Activated gamma-delta T cell treated with anti-CD3 and anti-CD28 coated beads, Interleukin-2, amount 50 U/mL, for 16 hours (primary cell): ENCODE data around the gene LRRC40.

ENCODE experiments used
- DNase-seq: peaks from one replicate; pipeline ENCODE4 v3.0.0-alpha.2; 2020; ENCODE audit warnings: low read depth

Gene LRRC40

DNA sequence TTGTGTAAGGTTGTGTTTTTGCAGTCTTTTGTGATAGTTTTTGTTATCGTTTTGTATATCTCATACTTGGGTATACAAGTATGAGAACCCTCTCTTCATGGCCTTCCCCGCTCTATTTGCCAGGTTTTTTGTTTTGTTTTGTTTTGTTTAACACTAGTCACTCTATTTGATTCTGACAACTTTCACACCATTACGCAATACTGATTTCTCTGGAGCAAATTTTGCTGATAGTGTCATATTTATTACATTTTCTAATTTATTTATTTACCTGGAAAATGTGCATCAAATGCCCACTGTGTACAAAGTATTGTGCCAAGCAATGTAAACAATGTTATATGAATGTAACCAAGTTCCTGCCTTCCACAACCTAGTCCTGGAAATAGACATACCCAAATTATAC lies 90.1 kb downstream of the LRRC40 start:
- DNase-seq, result no peak

DNA sequence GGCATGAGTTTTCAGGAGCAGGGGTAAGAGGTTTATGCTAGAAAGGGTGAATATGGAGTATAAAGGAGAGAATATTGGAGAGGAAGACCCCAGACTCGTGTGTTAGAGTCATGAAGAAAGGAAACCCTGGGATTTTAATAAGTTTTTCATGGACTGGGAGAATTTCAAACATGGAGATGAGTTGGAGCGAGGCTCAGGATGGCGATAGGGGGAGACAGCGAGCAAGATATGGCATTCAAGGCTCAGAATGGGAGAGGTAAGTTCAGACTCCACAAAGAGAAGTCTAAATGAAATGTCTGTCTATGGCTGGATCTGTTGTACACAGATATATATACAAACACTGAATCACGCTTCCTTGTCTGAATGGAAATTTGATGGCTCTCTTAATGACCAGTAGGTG lies 92.5 kb downstream of the LRRC40 start:
- no peak for DNase-seq

DNA sequence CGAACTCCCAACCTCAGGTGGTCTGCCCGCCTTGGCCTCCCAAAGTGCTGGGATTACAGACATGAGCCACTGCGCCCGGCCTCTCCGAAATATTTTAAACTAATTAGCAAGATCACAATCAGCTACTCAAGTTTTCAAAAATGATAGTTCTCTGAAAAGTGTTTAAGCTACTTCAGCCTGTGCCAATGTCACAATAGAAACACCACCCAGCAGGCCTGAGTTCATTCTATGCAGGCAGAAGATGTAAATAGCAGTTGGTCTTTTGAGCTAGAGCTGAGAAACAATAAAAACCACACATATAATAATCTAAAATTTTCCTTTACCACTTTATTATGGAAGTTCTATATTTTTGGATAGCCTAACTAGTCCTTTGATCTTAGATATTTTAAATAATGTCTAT lies 96.1 kb downstream of the LRRC40 start:
- no peak for DNase-seq

DNA sequence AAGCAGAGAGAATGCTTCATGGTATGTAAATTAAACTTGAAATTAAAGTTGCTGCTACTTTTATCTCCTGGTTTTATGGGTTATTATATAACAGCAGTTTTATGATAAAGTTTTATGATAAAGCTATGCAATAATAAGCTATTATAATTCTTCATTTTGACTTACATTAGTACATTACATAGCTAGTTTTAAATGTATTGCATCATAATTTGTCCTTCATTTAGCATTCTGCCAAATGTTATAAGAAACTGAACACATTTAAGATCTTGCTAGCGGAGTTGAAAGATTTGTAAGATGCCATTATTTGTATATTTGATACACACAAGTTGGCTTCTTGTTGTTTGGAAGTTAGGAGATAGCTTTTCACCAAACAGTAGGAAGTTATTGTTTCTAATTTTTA lies 101.6 kb downstream of the LRRC40 start:
- DNase-seq, result no peak

DNA sequence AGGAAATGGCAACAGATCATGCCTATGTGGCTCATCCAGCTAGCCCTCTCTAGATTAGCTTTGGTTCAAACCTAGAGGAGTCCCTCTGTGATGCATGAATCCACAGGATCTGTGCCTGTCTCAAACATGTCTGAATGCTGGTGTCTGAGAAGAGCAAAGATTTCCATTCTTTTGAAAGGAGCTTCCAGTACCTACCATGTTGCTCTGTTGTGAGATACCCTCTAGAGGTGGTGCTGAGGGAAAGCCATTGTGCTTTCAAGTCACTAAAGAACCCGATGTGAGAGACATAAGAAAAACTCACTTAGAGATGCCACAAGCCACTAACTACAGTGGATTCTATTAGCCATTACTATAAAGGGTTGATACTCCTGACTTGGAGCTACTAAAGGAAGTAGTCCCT lies 103.6 kb downstream of the LRRC40 start:
- no peak for DNase-seq

DNA sequence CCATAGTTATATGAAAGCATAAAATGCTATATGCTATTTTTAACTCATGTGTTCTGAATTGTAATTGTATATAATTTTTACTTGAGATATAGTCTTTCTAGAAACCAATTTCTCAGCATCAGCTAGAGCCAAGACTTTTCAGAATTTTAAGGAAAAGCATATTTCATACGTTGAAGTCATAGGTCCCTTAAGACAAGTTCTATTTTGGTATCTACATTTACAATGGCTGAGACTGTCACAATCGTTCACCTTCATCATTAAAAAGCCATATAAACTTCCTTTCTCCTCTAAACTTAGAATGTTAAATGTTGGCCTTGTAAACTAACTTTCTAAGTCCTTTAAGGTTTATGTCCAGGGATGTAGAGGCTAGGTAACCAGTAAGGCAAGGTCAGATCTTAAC lies 104.1 kb downstream of the LRRC40 start:
- no peak for DNase-seq
